ENCODE data around the gene PCGF3.

Gene PCGF3

GRCh38 chr4:677431-678293 lies 28.0 kb upstream of the PCGF3 start:
- H3K27ac ChIP-seq: peak overlapping the region; percentile 86
- TF ChIP-seq, protein P1, sequence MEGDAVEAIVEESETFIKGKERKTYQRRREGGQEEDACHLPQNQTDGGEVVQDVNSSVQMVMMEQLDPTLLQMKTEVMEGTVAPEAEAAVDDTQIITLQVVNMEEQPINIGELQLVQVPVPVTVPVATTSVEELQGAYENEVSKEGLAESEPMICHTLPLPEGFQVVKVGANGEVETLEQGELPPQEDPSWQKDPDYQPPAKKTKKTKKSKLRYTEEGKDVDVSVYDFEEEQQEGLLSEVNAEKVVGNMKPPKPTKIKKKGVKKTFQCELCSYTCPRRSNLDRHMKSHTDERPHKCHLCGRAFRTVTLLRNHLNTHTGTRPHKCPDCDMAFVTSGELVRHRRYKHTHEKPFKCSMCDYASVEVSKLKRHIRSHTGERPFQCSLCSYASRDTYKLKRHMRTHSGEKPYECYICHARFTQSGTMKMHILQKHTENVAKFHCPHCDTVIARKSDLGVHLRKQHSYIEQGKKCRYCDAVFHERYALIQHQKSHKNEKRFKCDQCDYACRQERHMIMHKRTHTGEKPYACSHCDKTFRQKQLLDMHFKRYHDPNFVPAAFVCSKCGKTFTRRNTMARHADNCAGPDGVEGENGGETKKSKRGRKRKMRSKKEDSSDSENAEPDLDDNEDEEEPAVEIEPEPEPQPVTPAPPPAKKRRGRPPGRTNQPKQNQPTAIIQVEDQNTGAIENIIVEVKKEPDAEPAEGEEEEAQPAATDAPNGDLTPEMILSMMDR (IDR thresholded peaks at IDR 0.05): no peak
- TF ChIP-seq ZFX (IDR thresholded peaks at IDR 0.05; ENCODE audit: borderline replicate concordance): no peak

DNA sequence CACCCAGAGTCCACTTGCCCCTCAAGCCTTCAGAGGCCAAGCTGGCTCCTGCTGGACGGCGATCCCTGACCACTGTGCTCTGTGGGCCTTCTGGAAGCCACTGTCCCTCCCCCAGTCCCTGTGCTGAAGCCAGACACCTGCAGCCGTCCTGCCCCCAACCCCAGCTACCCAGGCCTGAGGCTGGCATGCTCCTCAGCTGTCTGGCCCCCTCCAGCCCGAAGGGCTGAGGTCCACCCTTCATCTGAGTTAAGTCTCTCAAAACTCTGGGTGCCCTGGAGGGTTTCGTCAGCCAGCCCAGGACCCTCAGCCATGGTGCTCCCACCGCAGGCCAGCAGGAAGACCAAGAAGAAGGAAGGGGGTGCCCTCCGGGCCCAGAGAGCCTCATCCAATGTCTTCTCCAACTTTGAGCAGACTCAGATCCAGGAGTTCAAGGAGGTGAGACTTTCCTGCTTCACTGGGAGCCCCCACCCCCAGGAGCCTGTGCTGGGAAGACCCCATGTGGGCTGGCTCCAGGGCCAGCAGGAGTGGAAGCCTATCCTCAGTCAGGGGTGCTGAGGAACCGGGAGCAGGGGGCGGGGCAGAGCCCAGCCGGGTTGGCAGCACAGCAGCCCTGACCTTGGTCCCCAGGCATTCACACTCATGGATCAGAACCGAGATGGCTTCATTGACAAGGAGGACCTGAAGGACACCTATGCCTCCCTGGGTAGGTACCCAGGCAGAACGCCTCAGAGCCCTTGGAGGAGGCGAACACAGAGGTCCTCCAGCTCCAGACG lies 27.1 kb upstream of the PCGF3 start:
- TF ChIP-seq, protein P1 (IDR thresholded peaks at IDR 0.05): no peak

GRCh38 chr4:679104-679481 lies 26.5 kb upstream of the PCGF3 start:
- TF ChIP-seq, protein P1 (IDR thresholded peaks at IDR 0.05): no peak
- TF ChIP-seq ZFX (IDR thresholded peaks at IDR 0.05; ENCODE audit: borderline replicate concordance): no peak
- peak overlapping the region; percentile 86 for H3K27ac ChIP-seq

More for the DNA sequence above, 27.1 kb upstream of the PCGF3 start:
- H3K27ac ChIP-seq: peak overlapping the region; percentile 86

DNA sequence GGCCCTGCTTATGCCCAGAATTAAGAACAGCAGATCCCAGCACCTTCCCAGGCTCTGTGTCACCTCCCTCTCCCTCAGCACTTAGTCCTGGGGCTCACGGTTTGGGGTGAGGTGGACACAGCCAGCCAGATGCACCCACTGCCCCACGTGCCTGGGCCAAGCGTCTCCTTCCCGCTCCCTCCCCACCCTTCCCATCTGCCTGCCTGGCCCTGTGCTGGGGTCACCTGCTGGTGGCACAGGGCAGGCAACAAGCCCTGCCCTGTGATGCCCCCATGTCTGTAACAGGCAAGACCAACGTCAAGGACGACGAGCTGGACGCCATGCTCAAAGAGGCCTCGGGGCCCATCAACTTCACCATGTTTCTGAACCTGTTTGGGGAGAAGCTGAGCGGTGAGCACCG lies 26.0 kb upstream of the PCGF3 start:
- H3K27ac ChIP-seq: peak overlapping the region; percentile 56
- TF ChIP-seq, protein P1 (IDR thresholded peaks at IDR 0.05): no peak
- TF ChIP-seq ZFX (IDR thresholded peaks at IDR 0.05; ENCODE audit: borderline replicate concordance): no peak

- peak overlapping the region; percentile 56 for H3K27ac ChIP-seq
- no peak for TF ChIP-seq ZFX (IDR thresholded peaks at IDR 0.05; ENCODE audit: borderline replicate concordance)
- TF ChIP-seq, protein P1 (IDR thresholded peaks at IDR 0.05): no peak
Observed at GRCh38 chr4:680091-680490, 25.5 kb upstream of the PCGF3 start.

DNA sequence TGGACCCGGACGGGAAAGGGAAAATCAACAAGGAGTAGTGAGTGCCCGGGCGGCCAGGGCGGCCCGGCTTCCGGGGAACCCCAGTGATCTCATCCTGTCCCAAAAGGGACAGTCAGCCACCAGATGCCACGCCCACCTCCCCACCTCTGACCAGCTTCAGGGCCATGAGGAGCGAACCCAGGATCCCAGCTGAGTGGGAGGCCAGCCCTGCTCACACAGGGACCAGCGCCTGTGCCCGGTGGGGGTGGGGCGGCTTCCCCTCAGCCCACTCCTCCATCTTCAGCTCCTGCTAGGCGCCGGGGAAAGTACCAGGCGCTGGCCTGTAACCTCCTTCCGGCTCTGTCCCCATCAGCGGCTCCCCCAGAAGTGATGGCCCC lies 25.1 kb upstream of the PCGF3 start:
- peak overlapping the region; percentile 56 for H3K27ac ChIP-seq
- TF ChIP-seq, protein P1 (IDR thresholded peaks at IDR 0.05): no peak

Data from 22Rv1 (cell line).